GM18907 (cell line): ENCODE data around the gene CDX2.
"Not testable (repeated sequence)": the region's sequence is repeated elsewhere in the genome, so short reads cannot be mapped to it uniquely, and the experiment has no call there.

Experiments used
- ATAC-seq: cut with Tn5 transposase; IDR thresholded peaks from one replicate; pipeline ENCODE4 v1.9.1; 2021; ENCODE audit warnings: mild to moderate bottlenecking, moderate library complexity; ENCODE audit not compliant: unreplicated experiment

Gene CDX2, protein sequence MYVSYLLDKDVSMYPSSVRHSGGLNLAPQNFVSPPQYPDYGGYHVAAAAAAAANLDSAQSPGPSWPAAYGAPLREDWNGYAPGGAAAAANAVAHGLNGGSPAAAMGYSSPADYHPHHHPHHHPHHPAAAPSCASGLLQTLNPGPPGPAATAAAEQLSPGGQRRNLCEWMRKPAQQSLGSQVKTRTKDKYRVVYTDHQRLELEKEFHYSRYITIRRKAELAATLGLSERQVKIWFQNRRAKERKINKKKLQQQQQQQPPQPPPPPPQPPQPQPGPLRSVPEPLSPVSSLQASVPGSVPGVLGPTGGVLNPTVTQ

DNA sequence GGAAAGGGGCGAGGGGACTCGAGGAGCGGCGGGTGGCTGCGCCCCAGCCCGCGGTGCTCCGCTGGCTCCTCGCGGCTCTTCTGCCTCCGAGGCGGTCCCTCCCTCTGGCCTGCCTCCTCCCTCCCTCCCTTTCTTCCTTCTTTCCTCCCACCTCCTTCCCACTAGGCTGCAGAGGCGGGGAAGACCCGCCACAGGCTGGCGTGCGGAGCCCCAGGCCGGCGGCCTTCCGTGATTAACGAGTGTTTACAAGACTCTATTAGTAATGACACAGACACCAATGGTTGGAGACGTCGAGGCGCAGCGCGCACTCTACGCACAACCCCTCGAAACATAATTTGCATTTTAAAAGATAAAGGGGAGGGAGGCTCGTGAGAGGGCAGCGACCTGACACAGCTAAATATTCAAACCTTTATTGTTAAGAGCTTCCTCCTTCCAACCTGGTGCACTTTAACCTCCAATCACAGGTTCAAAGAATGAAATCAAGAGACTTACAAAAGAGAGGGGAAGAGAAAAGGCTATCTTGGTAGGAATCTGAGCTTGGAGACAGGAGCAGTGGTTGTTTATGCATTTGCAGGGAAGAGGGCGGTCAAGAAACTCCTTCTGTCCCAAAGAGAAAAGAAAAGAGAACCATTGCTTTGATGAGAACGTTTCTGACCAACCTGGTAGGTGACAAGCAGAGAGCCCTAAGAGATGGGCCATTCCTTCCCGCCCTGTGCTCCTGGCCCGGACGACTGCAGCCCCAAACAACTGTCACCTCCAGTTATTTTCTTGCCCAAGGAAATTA lies at the start of gene CDX2:
TSS of gene CDX2 (minus strand) at position 234 of the 784 bp plus-strand sequence. CDS start 309 bp downstream, outside the sequence.
- ATAC-seq = no peak

DNA sequence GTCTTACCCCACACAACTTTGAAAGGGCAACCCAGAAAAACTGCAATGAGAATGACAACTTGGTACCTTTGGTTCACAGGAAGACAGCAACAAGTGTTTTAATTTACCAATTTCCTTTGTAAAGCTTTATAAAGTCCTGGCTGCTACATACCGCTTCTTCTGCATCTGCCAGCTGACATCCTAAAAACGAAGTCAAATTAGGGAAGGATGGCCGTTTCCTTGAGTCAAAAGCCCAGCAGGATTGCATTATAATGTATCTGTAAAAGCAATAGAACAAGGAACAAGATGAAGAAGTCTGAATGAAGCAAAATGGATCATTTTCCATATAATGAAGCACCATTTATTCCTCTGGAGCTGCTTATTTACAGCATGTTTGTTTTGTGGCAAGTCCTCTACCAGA lies 45.2 kb upstream of the CDX2 start:
- ATAC-seq = no peak

DNA sequence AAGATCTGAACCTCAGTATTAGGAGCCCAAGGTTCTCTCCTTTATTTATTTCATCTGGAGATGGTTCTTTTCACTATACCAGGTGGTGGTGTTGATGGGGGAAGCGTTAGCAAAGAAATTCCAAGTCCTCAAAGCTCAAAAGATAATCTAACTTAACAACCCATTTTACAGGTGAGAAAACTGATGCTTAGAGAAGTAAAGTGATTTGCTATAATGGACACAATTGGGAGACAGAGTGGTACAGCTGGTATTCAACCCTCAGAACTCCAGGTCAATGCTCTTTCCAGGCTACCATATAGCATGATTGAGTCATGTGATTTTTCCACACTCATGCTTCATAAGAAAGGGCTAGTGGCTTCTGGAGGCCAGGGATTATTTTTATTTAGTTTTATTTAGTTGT lies 44.4 kb upstream of the CDX2 start:
- ATAC-seq = no peak

DNA sequence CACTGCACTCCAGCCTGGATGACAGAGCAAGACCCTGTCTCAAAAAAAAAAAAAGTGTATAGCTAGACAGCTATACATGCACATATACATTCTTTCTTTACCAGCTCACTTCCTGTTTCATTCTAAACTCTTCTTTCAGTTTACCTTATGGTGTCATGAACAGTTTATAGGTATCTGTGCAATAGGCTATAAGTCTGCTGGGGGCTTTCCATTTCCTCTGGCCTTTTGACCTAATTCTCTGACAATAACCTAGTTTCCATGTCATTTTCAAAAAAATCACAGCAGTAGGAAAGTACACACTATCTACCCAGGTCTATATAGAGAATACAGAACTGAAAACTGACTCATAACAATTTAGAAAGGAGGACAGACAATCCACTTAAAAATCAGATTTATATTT lies 43.8 kb upstream of the CDX2 start:
- ATAC-seq = peak; percentile 87

DNA sequence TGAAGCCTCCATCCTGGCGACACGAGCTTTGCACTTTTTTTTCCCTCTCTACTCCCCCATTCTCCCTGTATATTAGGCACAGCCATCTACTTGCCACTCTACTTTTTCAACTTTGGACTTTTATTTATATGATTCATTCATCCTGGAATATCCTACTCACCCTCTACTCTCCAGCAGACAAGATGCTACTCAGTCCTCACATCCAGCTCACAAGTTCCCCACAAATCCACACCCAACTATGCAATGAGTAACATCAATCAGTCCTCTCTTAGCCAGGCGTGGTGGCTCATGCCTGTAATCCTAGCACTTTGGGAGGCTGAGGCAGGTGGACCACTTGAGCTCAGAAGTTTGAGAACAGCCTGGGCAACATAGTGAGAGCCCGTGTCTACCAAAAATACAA lies 43.3 kb upstream of the CDX2 start:
- ATAC-seq = no peak

DNA sequence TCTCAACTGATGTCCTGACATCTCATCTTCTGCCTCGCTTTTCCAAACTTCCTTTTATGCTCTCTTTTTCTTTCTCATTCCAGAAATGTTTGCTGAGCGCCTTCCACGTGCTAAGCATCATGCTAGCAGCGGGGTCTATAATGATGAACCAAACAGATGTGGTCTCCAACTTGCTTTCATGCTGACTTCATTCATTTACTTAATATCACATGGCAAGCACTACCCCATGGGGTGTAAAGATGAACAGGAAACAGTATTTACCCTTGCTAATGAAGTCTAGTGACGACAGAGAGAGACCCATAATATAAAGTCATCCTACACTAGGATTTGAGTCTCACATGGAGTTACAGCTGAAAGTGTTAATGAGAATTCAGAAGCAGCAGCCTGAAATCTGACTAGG lies 40.9 kb upstream of the CDX2 start:
- ATAC-seq = no peak

DNA sequence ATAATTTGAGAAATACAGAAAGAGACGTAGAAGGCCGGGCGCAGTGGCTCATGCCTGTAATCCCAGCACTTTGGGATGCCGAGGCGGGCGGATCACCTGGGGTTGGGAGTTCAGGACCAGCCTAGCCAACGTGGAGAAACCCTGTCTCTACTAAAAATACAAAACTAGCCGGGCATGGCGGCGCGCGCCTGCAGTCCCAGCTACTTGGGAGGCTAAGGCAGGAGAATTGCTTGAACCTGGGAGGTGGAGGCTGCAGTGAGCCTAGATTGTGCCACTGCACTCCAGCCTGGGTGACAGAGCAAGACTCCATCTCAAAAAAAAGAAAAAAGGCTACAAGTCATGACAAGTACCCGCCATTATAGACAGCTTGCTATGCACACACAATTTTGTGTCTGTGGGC lies 35.9 kb upstream of the CDX2 start:
- not testable (repeated sequence) for ATAC-seq

DNA sequence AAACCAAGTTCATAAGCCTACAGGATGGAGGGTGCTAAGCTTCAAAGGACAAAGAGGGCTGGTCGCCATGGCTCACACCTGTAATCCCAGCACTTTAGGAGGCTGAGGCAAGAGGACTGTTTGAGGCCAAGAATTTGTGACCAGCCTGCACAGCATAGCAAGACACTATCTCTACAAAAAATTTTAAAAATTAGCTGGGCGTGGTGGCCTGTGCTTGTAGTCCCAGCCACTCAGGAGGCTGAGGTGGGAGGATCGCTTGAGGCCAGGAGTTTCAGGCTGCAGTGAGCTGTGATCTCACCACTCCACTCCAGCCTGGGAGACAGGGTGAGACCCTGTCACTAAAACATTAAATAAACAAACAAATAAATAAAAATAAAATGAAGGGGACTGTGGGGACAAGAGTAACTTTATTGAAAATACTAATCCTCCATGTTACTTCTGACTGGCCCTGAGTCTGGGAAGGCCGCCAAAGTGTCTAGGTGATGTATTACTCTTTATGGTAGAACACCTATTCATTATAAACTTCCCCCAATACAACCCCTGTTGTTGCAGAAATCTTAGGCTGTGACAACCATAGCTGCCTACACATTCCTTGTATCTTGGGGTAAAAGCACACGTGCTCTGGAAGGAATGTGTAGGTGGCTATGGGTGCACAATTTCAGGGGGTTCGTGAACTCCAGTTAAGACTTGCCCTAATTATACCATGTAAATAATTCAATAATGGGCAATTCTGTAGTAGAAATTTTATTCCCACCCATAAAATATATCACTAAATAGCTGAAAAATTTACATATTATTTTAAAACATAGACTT lies 34.0 kb upstream of the CDX2 start:
- no peak for ATAC-seq

DNA sequence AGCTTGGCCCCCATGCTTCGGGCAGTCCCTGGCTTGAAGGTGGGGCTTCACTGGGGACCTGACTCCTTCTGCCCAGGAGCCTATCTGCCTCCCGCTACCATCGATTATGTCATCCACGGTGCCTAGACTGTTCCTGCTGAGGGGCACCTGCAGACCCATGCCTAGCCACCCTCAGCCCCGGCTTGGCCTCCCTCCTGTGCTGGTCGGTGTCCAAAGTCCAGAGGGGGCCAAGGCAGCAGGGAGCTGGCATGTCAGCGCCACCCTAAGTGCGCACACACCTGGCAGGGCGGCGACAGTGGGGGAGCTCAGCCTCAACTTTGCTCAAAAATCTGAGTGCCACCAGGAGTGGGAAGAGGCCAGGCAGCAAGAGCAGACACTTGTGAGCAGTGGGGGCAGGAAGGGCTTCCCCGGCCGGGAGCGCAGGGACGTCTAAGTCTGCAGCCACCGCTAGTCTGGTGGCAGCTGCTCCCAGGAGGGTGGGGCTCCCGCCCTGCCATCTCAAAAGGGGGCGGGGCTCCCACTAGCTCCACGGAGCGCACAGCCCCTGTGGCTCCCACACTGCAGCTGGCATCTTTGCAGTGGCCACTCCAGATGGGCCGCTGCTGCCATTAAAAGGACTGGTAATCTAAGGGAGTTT lies 32.8 kb upstream of the CDX2 start:
- no peak for ATAC-seq

DNA sequence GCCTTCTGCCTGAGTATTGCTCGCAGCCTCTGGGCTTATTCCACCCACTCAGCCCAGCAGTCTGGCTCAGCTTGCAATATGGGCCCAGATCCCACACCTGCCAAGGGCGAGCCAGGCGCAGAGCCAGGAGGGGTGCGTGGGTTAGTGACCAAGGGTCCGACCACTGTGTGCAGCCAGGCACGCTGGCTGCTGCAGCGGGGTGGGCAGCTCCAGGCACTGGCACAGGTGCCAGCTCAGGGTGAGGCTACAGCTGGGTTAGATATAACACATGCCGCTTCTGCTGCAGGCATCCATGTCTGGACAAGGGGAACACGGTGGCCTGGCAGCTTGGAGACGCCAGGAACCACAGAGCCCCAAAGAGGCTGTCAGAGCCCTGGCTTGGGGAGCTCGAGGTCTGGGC lies 31.9 kb upstream of the CDX2 start:
- ATAC-seq = no peak

DNA sequence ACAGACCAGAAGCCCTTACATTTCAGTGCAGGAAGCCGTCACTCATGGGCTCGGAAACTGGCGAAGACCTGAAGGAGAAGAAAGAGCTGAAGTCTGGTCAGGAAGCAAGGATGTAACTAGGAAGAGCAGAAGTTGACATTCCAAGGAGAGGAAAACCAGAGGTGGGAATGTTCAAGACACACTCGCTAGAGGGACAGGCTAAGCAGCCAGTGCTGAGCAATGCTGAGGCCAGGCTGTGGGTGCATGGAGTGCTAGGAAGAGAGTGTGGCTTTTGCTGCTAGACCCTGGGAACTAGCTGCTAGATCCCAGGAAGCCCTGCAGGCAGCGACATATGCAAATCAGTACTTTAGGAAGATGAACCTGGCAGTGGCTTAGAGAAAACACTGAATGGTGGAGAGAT lies 31.5 kb upstream of the CDX2 start:
- ATAC-seq = no peak

DNA sequence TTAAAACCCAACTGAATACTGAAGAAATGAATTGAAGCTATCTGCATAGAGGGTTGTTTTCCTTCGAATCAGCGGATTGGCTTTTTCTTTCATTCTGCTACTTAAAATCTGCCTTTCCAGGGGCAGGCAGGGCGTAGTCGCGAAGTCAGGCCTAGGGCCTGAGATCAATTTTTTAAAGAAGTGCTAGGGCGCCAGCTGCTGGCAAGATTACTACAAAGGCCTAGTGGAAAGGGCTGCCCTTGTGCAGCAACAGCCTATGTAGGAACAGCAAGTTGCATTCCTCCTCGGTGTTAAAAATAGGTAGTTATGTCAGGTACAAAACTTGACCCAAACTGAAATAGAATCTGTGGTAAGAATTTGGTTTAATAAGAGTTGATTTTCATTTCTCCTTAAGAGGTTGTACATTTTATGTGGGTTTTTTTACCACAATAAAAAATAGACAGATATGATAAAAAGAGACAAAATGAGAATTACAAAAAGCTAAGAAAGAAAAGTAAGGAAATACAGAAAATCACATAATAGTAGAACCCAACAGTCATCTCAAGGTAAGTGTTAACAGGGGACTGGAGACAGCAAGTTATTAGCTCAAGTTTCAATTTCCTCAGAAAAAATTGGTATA lies 28.9 kb upstream of the CDX2 start:
- ATAC-seq = no peak

DNA sequence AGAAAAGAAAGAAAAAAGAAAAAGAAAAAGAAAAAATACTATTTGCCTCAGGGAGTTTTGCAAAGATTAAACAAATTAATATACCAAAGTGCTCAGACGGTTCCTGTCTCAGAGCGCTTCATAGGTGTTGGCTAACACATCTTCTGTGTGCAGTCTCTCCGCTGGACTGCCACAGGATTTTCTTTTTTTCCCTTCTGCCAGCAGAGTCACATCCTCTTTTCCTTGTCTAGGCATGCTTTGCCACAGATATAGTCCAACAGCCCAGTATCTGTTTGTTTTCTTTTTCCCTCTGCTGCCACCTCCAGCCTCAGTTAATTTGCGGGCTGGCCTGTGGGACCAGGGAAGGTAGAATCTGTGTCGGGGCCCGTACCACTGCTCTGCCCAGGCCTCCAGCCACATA lies 22.8 kb upstream of the CDX2 start:
- no peak for ATAC-seq

DNA sequence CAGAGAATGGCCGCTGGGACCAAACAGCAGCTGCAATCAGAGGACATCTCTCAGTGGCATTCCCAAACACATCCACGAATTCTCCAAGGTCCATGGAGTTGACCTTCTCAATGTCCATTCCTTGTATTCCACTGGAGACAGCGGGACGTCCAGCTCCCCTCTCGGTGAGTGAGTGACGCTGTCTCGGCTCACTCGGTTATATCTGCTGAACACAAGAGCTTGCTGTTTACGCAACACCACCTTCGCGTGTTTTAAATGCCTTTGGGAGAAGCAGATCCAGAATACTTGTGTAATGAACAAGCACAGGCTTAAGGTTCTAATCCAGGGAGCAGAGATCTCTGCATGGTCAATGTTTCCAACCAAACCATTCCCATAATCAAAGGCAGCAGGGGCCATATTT lies 19.4 kb upstream of the CDX2 start, which contains the start of gene URAD:
TSS of gene URAD (minus strand) at position 174 of the 400 bp plus-strand sequence. CDS start at position 118, 56 bp downstream.
- ATAC-seq = no peak

DNA sequence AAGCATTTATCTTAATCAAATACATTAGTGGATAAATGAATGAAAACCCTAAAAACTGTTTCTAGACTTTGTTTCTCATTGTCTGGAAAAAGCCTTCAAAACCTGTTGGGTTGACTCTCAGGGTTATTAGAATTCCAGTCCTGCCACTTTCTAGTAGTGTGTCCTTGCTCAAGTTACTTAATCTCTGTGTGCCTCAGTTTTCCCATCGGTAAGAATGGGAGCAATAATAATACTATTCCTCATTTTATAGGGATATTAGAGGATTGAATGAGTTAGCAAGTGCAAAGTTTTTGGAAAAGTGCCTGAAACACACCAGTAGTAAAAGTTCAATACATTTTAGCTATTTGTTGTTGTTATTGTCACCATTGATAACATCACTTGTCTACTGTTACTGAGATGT lies 16.5 kb upstream of the CDX2 start:
- ATAC-seq = no peak

DNA sequence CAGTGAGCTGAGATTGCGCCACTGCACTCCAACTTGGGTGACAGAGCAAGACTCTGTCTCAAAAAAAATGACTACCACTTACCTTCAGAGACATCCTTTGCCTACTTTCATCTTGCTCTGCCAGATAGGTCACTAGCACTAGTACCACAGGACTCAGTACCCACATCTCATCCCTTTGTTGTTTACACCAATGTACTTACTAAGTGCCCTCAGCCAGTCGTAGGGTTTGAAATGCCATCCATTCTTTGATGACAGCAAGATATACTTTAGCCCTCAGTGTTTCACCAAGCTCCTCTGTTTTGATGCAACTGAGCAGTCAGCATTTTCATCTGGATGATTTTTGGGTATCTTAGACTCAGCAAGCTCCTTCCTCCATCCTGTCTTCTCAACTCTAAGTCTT lies 13.2 kb upstream of the CDX2 start:
- no peak for ATAC-seq

DNA sequence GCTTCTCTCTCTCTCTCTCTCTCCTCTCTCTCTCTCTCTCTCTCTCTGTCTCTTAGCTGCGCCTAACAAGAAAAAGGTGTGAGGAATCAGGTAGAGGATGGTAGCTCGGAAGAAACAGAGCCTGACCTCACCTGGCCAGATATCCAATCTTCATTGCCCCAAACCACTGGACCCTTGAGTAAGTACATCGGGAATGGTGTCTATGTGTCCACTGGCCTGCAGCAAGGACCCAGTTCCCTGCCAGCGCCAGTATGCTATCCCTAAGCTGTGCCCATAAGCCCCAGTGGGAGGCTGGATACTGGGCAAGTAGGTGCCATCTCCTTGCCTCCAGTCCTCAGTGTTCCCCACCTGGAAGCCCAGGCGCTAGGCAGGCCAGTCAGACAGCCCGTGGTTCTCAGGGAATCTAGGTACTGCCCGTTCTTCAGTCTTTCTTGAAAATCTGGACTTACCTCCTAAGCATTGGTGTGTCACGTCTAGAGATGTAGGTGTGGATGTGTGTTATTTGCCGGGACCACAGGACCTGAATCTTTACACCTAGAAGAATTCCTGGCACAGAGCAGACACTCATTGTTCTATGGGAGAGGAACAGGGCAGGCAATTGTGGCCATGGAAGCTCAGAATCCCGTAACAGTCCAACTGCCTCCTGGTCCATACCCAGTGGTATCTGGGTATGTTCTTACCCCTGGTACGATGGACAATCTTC lies 12.0 kb upstream of the CDX2 start:
- ATAC-seq = no peak

DNA sequence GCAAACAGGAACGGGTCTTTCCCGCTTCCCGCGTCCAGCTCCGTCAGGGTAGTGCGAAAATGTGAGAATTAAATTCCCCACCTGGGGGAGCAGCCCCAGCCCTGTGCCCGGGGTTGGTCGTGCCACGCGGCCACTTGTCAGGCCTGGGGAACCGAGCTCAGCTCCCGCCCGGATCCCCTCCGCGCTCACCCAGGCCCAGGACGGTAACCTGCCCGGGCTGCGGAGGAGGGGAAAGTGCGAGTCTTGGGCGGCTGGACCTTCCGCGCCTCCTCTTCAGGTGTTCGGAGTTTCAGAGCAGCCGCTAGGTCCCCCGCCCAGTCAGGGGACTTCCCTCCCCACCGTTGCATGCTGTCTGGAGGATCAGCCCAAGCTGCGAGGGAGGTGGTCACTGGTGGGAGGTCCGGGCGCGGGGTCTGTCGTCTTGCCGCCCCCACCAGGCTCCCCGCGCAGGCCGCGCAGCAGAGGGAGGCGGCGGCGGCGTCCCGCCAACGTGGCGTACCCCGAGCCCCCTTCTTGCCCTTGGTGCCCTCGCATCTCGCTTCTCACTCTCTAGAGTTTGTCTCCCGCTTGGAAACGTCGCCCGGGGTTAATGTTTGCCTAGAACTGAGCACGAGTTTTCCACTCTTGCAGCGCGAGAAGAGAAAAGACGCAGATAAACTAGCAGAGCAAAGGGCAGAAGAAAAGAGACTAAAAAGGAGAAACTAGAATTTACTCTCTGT lies 11.3 kb upstream of the CDX2 start:
- ATAC-seq = no peak

DNA sequence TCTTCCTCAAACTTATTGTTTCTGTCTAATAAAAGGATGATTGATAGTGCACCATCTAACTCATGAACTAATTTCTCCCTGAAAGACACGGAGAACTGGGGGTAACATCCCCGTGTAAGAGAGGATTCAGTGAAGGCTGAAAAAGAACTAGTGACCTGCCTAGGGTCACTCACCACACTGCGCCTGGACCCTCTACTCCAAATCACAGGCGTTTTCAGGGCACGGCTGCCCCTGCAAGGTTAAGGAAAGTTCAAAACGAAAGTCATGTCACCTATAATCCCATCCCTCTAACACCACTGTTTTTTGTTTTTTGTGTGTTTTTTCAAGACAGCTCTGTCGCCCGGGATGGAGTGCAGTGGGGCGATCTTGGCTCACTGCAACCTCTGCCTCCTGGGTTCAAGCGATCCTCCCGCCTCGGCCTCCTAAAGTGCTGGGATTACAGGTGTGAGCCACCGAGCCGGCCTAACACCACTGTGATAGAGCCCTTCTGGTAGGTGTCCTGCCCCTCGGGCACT lies 10.7 kb upstream of the CDX2 start:
- no peak for ATAC-seq
